HepG2 (cell line): ENCODE measurements around the gene PTGIS. TPM values are rescaled to one million over a fixed set of nuclear protein-coding genes. Genes with fewer than 3 reads are reported as not detected.

Experiments
- ADNP ChIP-seq: sonication (generic); formaldehyde crosslinking; IDR thresholded peaks from 2 replicates; pipeline ENCODE4 v1.4.0; 2020; ENCODE audit warnings: missing genetic modification reagents
- CBX2 ChIP-seq, 2 experiments: fragments of 200-600 bp in 1 of 2; sonication (generic); formaldehyde crosslinking in 1 of 2; IDR thresholded peaks; 2 replicates each; pipeline versions ENCODE4 v1.7.0 to v1.8.1; 2018 to 2022; ENCODE audit warnings: low read depth in 2 of 2, low read length in 1 of 2, mild to moderate bottlenecking in 1 of 2, missing genetic modification reagents in 1 of 2
- FOXO1 ChIP-seq: sonication (generic); formaldehyde crosslinking; IDR thresholded peaks from 2 replicates; pipeline ENCODE4 v1.4.0; 2020; ENCODE audit warnings: missing genetic modification reagents
- IRF2 ChIP-seq: IDR thresholded peaks from 2 replicates; pipeline ENCODE4 v1.6.1; 2018; ENCODE audit warnings: missing genetic modification reagents, missing compliant biosample characterization
- KLF9 ChIP-seq: IDR thresholded peaks from 2 replicates; pipeline ENCODE4 v1.6.1; 2016; ENCODE audit warnings: low read depth
- POLR2AphosphoS2 ChIP-seq: IDR thresholded peaks from 2 replicates; pipeline ENCODE4 v1.6.1; 2011; ENCODE audit warnings: low read depth, low read length, improper control_type of control experiment
- THAP7 ChIP-seq: sonication (generic); formaldehyde crosslinking; IDR thresholded peaks from 2 replicates; pipeline ENCODE4 v1.8.1; 2023; ENCODE audit warnings: mild to moderate bottlenecking, missing genetic modification reagents
- ZBTB42 ChIP-seq: sonication (generic); formaldehyde crosslinking; IDR thresholded peaks from 2 replicates; pipeline ENCODE4 v1.5.0; 2020; ENCODE audit warnings: mild to moderate bottlenecking, missing genetic modification reagents
- ZMAT5 ChIP-seq: sonication (generic); formaldehyde crosslinking; IDR thresholded peaks from 2 replicates; pipeline ENCODE4 v1.5.0; 2020; ENCODE audit warnings: mild to moderate bottlenecking, low read depth, missing genetic modification reagents, borderline replicate concordance
- ZNF503 ChIP-seq: sonication (generic); formaldehyde crosslinking; IDR thresholded peaks from 2 replicates; pipeline ENCODE4 v1.4.0; 2020; ENCODE audit warnings: missing genetic modification reagents
- ZNF563 ChIP-seq: sonication (generic); formaldehyde crosslinking; IDR thresholded peaks from 2 replicates; pipeline ENCODE4 v1.8.0; 2022; ENCODE audit warnings: mild to moderate bottlenecking, moderate library complexity, missing genetic modification reagents
- ZNF652 ChIP-seq: IDR thresholded peaks from 2 replicates; pipeline ENCODE4 v1.6.1; 2016; ENCODE audit warnings: low read depth, borderline replicate concordance
- polyA plus RNA-seq, 8 experiments: library from polyadenylated mRNA; depleted of rRNA in 3 of 8; stranded (reverse) in 7 of 8; unstranded in 1 of 8; fragments of >200 nt; fragmentation: Illumina TruSeq in 4 of 8; extraction: Trizol in 4 of 8; gene quantifications; 2 replicates each; pipeline versions ENCODE4 v1.2.1 to v1.2.3, GENCODE V29; 2011 to 2016; ENCODE audit warnings: low read depth in 4 of 8, missing spikeins in 1 of 8, mixed read lengths in 1 of 8; ENCODE audit not compliant: insufficient read depth in 1 of 8
- total RNA-seq, 5 experiments: library from RNA; depleted of rRNA; stranded (reverse); fragments of >200 nt; fragmentation: Illumina TruSeq; extraction: Trizol; gene quantifications; 2 replicates each; pipeline ENCODE4 v1.2.3, GENCODE V29; 2016; ENCODE audit warnings: low read depth in 1 of 5
- TF ChIP-seq, protein P1 (sequence below): IDR thresholded peaks from 2 replicates; pipeline ENCODE4 v1.6.1; 2012; ENCODE audit warnings: low read depth, low read length, improper control_type of control experiment
- TF ChIP-seq, protein P2 (sequence below): sonication (generic); formaldehyde crosslinking; IDR thresholded peaks from 2 replicates; pipeline ENCODE4 v1.4.0; 2020; ENCODE audit warnings: missing genetic modification reagents
- TF ChIP-seq, protein P3 (sequence below): sonication (generic); formaldehyde crosslinking; IDR thresholded peaks from 2 replicates; pipeline ENCODE4 v1.4.0; 2020; ENCODE audit warnings: missing genetic modification reagents, borderline replicate concordance
- TF ChIP-seq, protein P4 (sequence below): sonication (generic); formaldehyde crosslinking; IDR thresholded peaks from 2 replicates; pipeline ENCODE4 v1.4.0; 2020; ENCODE audit warnings: missing genetic modification reagents, borderline replicate concordance

The PTGIS gene
- total and polyA plus RNA-seq, 2 of the 13 experiments (the other 11 are each of a cell fraction or from before 2014, with no cell fraction given) = not detected

DNA sequence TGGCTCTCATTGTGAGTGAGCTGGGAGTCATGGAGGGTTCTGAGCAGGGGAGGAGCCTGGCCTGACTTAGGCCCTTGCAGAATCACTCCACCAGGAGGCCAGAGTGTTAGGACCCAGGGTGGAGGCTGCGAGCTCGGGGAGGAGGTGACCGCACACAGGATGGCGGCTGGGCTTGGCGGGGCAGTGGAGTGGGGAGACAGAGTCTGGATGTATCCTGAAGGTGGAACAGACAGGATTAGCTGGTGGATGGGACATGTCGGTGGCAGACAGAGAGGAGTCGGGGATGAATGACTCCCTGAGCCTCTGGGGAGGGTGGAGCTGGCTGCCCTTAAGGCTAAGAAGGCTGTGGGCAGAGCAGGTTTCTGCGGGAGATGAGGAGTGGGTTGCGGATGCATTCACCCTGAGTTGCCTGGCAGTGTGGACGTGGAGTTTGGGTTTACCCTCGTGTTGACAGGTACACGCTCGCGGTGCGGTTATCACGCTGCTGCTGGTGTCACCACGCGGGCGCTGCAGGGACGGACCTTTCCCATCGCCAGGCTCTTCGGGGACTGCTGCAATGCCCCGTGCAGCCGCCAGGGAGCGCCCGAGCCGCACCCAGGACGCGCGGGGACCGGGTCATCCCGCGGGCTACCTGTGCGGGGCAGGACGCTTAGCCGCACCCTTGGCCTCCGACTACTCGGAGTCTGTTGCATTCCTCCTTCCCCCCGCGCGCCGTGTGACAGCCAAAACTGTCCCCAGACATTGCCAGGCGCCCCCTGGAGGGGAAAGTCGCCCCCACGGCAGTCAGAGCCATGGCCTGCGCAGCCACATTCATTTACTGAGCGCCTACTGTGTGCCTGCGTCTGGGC lies 43.0 kb upstream of the PTGIS start (continued):
- TF ChIP-seq, protein P1, sequence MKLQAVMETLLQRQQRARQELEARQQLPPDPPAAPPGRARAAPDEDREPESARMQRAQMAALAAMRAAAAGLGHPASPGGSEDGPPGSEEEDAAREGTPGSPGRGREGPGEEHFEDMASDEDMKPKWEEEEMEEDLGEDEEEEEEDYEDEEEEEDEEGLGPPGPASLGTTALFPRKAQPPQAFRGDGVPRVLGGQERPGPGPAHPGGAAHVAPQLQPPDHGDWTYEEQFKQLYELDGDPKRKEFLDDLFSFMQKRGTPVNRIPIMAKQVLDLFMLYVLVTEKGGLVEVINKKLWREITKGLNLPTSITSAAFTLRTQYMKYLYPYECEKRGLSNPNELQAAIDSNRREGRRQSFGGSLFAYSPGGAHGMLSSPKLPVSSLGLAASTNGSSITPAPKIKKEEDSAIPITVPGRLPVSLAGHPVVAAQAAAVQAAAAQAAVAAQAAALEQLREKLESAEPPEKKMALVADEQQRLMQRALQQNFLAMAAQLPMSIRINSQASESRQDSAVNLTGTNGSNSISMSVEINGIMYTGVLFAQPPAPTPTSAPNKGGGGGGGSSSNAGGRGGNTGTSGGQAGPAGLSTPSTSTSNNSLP = peak; percentile 58; the same call in 1 of the 2 replicates
- peak; percentile 39; the same call in 1 of the 2 replicates for TF ChIP-seq ZNF503
- TF ChIP-seq CBX2 (IDR thresholded peaks at IDR 0.05; ENCODE audit: low read depth, low read length) = no peak
- TF ChIP-seq CBX2 (CRISPR knock-in tag; IDR thresholded peaks at IDR 0.05; ENCODE audit: low read depth) = no peak
- no peak; the same call in 1 of the 2 replicates for TF ChIP-seq ZMAT5 (CRISPR knock-in tag)
- TF ChIP-seq FOXO1 (CRISPR knock-in tag) = 0 out of 2 replicates have a peak, but pooled peaks have one; percentile 79
- TF ChIP-seq ZNF652 (CRISPR knock-in tag) = no peak
- peak; percentile 75 for TF ChIP-seq ADNP (CRISPR knock-in tag)
- TF ChIP-seq THAP7 (CRISPR knock-in tag) = no peak; the same call in 1 of the 2 replicates
- no peak for TF ChIP-seq POLR2AphosphoS2
- peak; percentile 75; the same call in 1 of the 2 replicates for TF ChIP-seq KLF9 (CRISPR knock-in tag)
- peak; percentile 58; the same call in 1 of the 2 replicates for TF ChIP-seq IRF2 (CRISPR knock-in tag)
- TF ChIP-seq, protein P2, sequence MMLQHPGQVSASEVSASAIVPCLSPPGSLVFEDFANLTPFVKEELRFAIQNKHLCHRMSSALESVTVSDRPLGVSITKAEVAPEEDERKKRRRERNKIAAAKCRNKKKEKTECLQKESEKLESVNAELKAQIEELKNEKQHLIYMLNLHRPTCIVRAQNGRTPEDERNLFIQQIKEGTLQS (CRISPR knock-in tag) = peak; percentile 49; the same call in 1 of the 2 replicates
- peak; percentile 36; the same call in 1 of the 2 replicates for TF ChIP-seq ZNF563
- TF ChIP-seq, protein P3, sequence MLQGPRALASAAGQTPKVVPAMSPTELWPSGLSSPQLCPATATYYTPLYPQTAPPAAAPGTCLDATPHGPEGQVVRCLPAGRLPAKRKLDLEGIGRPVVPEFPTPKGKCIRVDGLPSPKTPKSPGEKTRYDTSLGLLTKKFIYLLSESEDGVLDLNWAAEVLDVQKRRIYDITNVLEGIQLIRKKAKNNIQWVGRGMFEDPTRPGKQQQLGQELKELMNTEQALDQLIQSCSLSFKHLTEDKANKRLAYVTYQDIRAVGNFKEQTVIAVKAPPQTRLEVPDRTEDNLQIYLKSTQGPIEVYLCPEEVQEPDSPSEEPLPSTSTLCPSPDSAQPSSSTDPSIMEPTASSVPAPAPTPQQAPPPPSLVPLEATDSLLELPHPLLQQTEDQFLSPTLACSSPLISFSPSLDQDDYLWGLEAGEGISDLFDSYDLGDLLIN (CRISPR knock-in tag) = peak; percentile 87; the same call in 1 of the 2 replicates
- TF ChIP-seq, protein P4, sequence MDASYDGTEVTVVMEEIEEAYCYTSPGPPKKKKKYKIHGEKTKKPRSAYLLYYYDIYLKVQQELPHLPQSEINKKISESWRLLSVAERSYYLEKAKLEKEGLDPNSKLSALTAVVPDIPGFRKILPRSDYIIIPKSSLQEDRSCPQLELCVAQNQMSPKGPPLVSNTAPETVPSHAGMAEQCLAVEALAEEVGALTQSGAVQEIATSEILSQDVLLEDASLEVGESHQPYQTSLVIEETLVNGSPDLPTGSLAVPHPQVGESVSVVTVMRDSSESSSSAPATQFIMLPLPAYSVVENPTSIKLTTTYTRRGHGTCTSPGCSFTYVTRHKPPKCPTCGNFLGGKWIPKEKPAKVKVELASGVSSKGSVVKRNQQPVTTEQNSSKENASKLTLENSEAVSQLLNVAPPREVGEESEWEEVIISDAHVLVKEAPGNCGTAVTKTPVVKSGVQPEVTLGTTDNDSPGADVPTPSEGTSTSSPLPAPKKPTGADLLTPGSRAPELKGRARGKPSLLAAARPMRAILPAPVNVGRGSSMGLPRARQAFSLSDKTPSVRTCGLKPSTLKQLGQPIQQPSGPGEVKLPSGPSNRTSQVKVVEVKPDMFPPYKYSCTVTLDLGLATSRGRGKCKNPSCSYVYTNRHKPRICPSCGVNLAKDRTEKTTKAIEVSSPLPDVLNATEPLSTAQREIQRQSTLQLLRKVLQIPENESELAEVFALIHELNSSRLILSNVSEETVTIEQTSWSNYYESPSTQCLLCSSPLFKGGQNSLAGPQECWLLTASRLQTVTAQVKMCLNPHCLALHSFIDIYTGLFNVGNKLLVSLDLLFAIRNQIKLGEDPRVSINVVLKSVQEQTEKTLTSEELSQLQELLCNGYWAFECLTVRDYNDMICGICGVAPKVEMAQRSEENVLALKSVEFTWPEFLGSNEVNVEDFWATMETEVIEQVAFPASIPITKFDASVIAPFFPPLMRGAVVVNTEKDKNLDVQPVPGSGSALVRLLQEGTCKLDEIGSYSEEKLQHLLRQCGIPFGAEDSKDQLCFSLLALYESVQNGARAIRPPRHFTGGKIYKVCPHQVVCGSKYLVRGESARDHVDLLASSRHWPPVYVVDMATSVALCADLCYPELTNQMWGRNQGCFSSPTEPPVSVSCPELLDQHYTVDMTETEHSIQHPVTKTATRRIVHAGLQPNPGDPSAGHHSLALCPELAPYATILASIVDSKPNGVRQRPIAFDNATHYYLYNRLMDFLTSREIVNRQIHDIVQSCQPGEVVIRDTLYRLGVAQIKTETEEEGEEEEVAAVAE (CRISPR knock-in tag) = peak; percentile 31; the same call in 1 of the 2 replicates
- TF ChIP-seq ZBTB42 = no peak
